ENCODE measurements around the gene DPYD. TPM values are rescaled to one million over a fixed set of nuclear protein-coding genes. Genes with fewer than 3 reads are reported as not detected.

DPYD gene
- total and polyA plus RNA-seq, 8 donors, result 2.7 to 24.5 (median 9.4) TPM

- intact Hi-C loops (cut with DNase I), result no loop called here
- TF ChIP-seq CTCF (IDR thresholded peaks at IDR 0.05), result no peak
- no peaks in the 10 kb centered on the region for H3K9me3 ChIP-seq
- no peak overlapping the region for H3K27ac ChIP-seq
- no peaks in the 10 kb centered on the region for H3K27me3 ChIP-seq
- H3K4me3 ChIP-seq, result no peak overlapping the region
- no peaks in the 10 kb centered on the region for H3K36me3 ChIP-seq
- no peak for DNase-seq
- ATAC-seq, result no peak
- peak; percentile 29 for FAIRE-seq
- no peaks in the 10 kb centered on the region for H3K4me1 ChIP-seq
- WGBS, 2 donors, result 91 to 96% methylated on average over 2 of the region's 2 CpGs
These were observed 150.5 kb downstream of the DPYD start for GRCh38 chr1:97770376-97770775.

GRCh38 chr1:97767381-97767780, 153.5 kb downstream of the DPYD start:
- no peak for FAIRE-seq
- ATAC-seq, result no peak
- no peaks in the 10 kb centered on the region for H3K36me3 ChIP-seq
- H3K27me3 ChIP-seq, result no peaks in the 10 kb centered on the region
- no peaks in the 10 kb centered on the region for H3K9me3 ChIP-seq
- H3K4me3 ChIP-seq, result no peak overlapping the region
- TF ChIP-seq CTCF (IDR thresholded peaks at IDR 0.05), result no peak
- intact Hi-C loops (cut with DNase I), result no loop called here
- 80 to 91% methylated on average over 4 of the region's 4 CpGs for WGBS, 2 donors
- no peak for DNase-seq
- no peak overlapping the region for H3K27ac ChIP-seq
- no peaks in the 10 kb centered on the region for H3K4me1 ChIP-seq

GRCh38 chr1:97764991-97765390, 155.8 kb downstream of the DPYD start:
- WGBS, 2 donors, result 92 to 93% methylated on average over 1 of the region's 1 CpG
- no peak for FAIRE-seq

GRCh38 chr1:97761637-97762036, 159.2 kb downstream of the DPYD start:
- no peak for TF ChIP-seq CTCF (IDR thresholded peaks at IDR 0.05)
- Histone ChIP-seq H3K9me3 (no peaks in the 10 kb centered on the region), H3K27ac (no peak overlapping the region), H3K4me3 (no peak overlapping the region), H3K4me1 (peaks cover 8 to 13% (median 13%) of the 10 kb centered on the region in 3 donors), H3K27me3 (no peaks in the 10 kb centered on the region), H3K36me3 (no peaks in the 10 kb centered on the region)
- FAIRE-seq (no peak), ATAC-seq (no peak), DNase-seq (no peak)
- intact Hi-C loops (cut with DNase I), result no loop called here
- WGBS, 2 donors, result 66 to 72% methylated on average over 1 of the region's 1 CpG

More at GRCh38 chr1:97764991-97765390, 155.8 kb downstream of the DPYD start:
- no peak for ATAC-seq
- H3K4me3 ChIP-seq, result no peak overlapping the region
- H3K9me3 ChIP-seq, result no peaks in the 10 kb centered on the region
- no peak for TF ChIP-seq CTCF (IDR thresholded peaks at IDR 0.05)
- H3K4me1 ChIP-seq, result no peaks in the 10 kb centered on the region
- intact Hi-C loops (cut with DNase I), result no loop called here
- no peaks in the 10 kb centered on the region for H3K27me3 ChIP-seq
- H3K27ac ChIP-seq, result no peak overlapping the region
- DNase-seq, result no peak
- H3K36me3 ChIP-seq, result no peaks in the 10 kb centered on the region

- intact Hi-C loops (cut with DNase I), result no loop called here
- no peak overlapping the region for H3K27ac ChIP-seq
- no peak for FAIRE-seq
These were observed 161.8 kb downstream of the DPYD start for GRCh38 chr1:97759078-97759477.

More at GRCh38 chr1:97759078-97759477, 161.8 kb downstream of the DPYD start:
- 60 to 66% methylated on average over 2 of the region's 2 CpGs for WGBS, 2 donors
- H3K4me3 ChIP-seq, result no peak overlapping the region
- TF ChIP-seq CTCF (IDR thresholded peaks at IDR 0.05), result no peak
- H3K27me3 ChIP-seq, result no peaks in the 10 kb centered on the region
- DNase-seq (no peak), ATAC-seq (no peak)
- H3K9me3 ChIP-seq, result no peaks in the 10 kb centered on the region
- no peaks in the 10 kb centered on the region for H3K36me3 ChIP-seq
- peaks cover 8 to 13% (median 13%) of the 10 kb centered on the region in 3 donors for H3K4me1 ChIP-seq

Measured in pancreas (tissue), 10 donors.